ENCODE measurements around the gene COL23A1. TPM values are rescaled to one million over a fixed set of nuclear protein-coding genes. Genes with fewer than 3 reads are reported as not detected.

Gene COL23A1
- total and polyA plus RNA-seq, 2 donors, result 0.87 to 0.90 TPM

DNA sequence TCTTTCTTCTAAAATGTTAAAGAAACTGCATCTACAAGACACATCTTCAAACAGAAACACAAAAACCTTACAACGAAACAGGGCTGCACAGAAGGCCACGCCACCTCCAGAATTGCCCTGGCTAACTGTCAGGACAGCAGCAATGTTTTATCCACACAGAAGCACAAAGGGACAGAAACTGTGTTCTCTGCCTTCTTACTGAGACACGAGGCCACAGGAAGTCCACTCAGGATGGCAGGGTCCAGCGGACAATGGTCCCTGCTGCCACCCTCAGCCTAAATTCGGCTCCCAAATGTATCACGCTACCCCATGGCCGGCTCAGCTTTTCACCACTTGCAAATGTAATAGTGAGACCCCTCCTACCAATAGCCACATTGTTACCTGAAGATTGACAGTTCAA is 197.8 kb downstream of the COL23A1 start:
- H3K4me1 ChIP-seq (ENCODE audit: insufficient read depth), result no peaks in the 10 kb centered on the region
- DNase-seq (ENCODE audit: extremely low spot score), result no peak
- WGBS, result 94% methylated on average over 7 of the region's 7 CpGs
- H3K36me3 ChIP-seq (ENCODE audit: insufficient read depth), result no peaks in the 10 kb centered on the region
- no peak overlapping the region for H3K4me3 ChIP-seq (ENCODE audit: low read depth, low read length)
- no peak overlapping the region for H3K27ac ChIP-seq (ENCODE audit: low read depth)

DNA sequence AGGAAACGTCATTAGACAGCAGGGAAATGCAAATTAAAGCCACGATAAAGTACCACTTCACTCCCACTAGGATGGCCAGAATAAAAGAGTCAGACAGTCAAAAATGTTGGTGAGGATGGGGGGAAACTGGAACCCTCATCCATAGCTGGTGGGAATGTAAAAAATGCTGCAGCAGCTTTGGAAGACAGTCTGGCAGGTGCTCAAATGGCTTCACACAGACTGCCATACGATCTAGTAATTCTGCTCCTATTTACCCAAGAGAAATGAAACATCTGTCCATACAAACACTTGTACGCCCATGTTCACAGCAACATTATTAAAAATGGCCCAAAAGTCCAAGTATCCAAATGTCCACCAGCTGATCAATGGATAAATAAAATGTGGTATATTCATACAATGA is 198.7 kb downstream of the COL23A1 start:
- WGBS, result 53% methylated on average over 4 of the region's 4 CpGs

DNA sequence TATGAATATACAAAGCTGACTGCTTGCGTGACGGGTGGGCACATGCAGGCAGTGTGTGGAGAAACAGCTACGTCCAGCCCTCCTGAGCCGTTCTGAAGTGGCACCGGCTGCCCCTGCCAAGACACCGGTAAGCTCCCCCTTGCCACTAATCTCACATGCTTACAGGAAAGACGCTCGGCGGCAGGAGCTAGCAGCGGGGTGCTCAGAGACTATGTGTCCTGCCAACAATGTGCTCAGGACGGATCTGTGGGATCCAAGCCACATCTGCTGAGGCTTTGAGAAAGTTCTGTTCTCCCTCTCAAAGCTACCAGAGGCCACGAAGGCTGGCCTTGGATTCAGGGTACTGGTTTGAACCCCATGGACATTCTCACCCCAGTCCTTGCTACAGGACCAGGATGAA is 200.4 kb downstream of the COL23A1 start:
- Histone ChIP-seq H3K4me1 (ENCODE audit: insufficient read depth) (no peaks in the 10 kb centered on the region), H3K27ac (ENCODE audit: low read depth) (no peak overlapping the region), H3K4me3 (ENCODE audit: low read depth, low read length) (no peak overlapping the region), H3K36me3 (ENCODE audit: insufficient read depth) (no peaks in the 10 kb centered on the region)
- 38% methylated on average over 12 of the region's 12 CpGs for WGBS
- no peak for DNase-seq (ENCODE audit: extremely low spot score)

More for the DNA sequence above, 198.7 kb downstream of the COL23A1 start:
- no peaks in the 10 kb centered on the region for H3K36me3 ChIP-seq (ENCODE audit: insufficient read depth)
- no peak for DNase-seq (ENCODE audit: extremely low spot score)
- no peak overlapping the region for H3K27ac ChIP-seq (ENCODE audit: low read depth)
- no peak overlapping the region for H3K4me3 ChIP-seq (ENCODE audit: low read depth, low read length)
- no peaks in the 10 kb centered on the region for H3K4me1 ChIP-seq (ENCODE audit: insufficient read depth)

DNA sequence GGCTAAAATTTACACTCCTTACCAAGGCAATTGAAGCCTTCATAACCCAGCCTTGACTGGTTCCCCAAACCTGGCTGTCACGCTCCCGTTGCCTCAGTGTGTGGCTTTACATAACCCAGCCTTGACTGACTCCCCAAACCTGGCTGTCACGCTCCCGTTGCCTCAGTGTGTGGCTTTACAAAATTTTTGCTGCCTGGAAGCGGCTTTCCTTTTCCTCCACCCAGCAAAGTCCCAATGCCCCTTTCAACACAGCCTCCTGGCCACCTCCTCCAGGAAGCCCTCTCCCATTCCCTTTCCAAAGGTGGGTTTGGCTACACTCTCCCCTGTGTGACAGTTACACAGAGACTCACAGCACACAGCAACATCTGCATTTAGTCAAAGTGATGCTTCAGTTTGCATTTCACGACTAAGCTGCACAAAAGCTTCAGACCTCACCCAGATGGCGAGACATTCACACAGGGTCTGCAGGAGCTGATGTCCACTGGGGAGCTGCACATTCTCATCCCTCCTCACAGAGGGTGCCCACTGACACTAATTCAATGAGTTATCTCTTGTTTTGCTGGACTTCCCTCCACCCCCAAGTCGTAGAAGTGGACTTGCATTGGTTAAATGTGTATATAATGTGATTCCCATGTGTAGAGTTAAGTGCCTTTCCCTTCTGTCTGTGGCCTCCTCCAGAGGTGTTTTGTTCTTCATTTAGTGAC is 201.0 kb downstream of the COL23A1 start:
- H3K4me1 ChIP-seq (ENCODE audit: insufficient read depth), result no peaks in the 10 kb centered on the region
- WGBS, result 82% methylated on average over 8 of the region's 8 CpGs

DNA sequence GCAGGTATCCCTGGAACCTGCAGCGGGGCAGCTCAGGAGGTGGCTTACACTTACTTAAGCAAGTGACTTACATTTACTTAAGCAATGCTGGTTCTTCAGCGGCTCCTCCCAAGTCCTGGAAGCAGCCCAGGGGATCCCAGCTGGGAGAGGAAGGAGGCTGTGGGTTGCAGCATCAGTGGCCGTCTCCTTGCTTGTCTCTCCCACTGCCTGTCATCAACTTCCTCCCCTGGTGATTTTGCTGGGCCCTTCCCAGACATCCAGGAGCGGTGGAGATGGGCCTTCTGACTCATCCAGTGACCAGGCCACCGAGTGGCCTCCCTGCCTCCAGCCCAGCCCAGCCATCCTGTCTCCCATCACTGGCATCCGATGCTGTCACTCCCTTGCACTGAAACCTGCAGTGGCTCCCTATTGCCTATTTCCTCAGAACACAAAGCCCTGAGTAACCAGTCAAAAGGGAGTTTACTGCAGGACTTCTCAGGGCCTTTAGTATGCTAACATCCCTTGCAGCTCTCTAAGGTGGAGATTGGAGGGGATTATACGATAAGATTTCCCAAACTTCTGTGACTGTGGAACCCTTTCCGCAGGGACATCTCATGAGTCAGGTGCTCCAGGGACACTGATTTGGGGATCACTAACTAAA is 201.7 kb downstream of the COL23A1 start:
- no peak for DNase-seq (ENCODE audit: extremely low spot score)
- H3K36me3 ChIP-seq (ENCODE audit: insufficient read depth), result no peaks in the 10 kb centered on the region
- no peak overlapping the region for H3K4me3 ChIP-seq (ENCODE audit: low read depth, low read length)
- no peaks in the 10 kb centered on the region for H3K4me1 ChIP-seq (ENCODE audit: insufficient read depth)
- 67% methylated on average over 8 of the region's 8 CpGs for WGBS
- H3K27ac ChIP-seq (ENCODE audit: low read depth), result no peak overlapping the region

More for the DNA sequence above, 201.0 kb downstream of the COL23A1 start:
- Histone ChIP-seq H3K36me3 (ENCODE audit: insufficient read depth) (no peaks in the 10 kb centered on the region), H3K4me3 (ENCODE audit: low read depth, low read length) (no peak overlapping the region), H3K27ac (ENCODE audit: low read depth) (no peak overlapping the region)
- DNase-seq (ENCODE audit: extremely low spot score), result no peak

DNA sequence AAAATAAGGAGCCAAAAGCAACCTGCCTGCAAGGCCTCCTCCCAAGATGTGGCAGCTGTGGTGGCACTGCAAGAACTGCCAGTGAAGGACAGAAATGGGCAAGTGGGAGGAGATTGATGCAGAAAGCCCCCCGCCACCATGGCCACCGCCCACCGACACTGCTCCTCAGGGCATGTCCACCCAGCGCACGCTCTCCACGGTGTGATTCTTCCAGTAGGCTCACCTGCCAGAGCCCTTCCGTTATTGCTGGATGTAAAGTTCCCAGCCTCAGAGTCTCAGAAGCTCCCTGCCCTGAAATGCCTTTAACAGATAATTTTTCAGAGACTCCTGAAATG is 202.4 kb downstream of the COL23A1 start:
- WGBS, result 93% methylated on average over 7 of the region's 7 CpGs
- Histone ChIP-seq H3K27ac (ENCODE audit: low read depth) (no peak overlapping the region), H3K4me3 (ENCODE audit: low read depth, low read length) (no peak overlapping the region), H3K36me3 (ENCODE audit: insufficient read depth) (no peaks in the 10 kb centered on the region), H3K4me1 (ENCODE audit: insufficient read depth) (no peaks in the 10 kb centered on the region)
- no peak for DNase-seq (ENCODE audit: extremely low spot score)

DNA sequence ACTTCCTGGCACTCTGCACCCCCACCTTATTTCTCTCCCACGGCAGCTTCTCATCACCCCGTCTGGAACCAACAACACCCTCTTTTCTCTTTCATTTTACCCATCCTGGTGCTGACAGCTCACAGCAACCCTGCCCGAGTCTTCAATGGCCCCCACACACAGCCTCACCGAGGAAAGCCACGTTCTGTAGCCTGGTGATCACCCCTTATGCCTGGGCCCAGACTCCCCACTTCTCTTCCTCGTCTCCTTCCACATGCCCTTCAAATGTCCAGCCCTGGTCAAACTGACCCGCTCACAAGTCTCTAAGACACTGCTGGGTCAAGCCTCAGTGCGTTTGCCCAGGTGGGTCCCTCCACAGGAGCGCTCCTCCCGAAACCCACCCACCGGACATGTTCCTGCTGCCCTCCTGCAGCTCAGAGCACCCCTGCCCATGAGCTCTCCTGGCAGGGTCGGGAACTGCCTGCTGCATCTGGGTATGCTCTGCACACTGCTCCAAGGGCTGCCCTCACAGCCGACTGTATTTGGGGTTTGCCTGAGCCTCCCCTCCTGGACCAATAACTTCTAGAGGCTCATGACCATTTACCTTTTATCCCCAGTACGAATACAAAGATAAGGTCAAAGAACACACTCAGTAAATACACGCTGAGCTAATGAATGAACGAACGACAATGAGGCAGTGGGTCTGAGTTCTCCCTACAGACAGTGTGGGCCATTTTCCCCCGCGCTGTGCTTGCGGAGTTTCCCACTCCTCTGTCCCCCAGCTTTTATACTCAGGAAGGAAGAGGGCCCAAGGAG is 202.9 kb downstream of the COL23A1 start:
- Histone ChIP-seq H3K4me3 (ENCODE audit: low read depth, low read length) (no peak overlapping the region), H3K27ac (ENCODE audit: low read depth) (no peak overlapping the region), H3K36me3 (ENCODE audit: insufficient read depth) (no peaks in the 10 kb centered on the region), H3K4me1 (ENCODE audit: insufficient read depth) (no peaks in the 10 kb centered on the region)
- 82% methylated on average over 20 of the region's 20 CpGs for WGBS
- DNase-seq (ENCODE audit: extremely low spot score), result no peak

DNA sequence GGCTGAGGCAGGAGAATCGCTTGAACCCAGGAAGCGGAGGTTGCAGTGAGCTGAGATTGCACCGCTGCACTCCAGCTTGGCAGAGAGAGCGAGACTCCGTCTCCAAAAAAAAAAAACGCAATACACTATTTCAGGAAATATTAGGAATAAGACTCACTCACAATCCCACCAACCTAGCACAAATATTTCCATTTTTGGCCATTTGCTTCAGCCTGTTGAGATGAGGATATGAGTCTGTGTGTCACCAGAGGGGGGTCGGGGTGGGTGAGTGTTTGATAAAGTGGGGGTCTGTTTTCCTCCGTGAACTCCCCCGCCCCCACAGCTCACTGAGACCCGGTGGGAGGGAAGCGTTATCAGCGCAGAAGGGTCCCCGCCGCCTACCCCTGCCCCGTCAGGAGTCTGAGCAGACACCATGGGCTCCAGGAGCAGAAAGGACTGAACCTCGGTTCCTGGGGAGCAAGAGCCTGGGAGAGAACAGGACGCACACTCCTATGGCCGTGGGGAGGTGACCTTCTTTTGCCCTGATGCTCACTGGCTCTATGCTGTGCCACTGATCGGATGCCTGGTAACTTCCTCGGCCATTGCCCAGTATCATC is 203.8 kb downstream of the COL23A1 start:
- Histone ChIP-seq H3K4me1 (ENCODE audit: insufficient read depth) (no peaks in the 10 kb centered on the region), H3K4me3 (ENCODE audit: low read depth, low read length) (no peak overlapping the region), H3K27ac (ENCODE audit: low read depth) (no peak overlapping the region), H3K36me3 (ENCODE audit: insufficient read depth) (no peaks in the 10 kb centered on the region)
- no peak for DNase-seq (ENCODE audit: extremely low spot score)
- WGBS, result 74% methylated on average over 20 of the region's 20 CpGs

DNA sequence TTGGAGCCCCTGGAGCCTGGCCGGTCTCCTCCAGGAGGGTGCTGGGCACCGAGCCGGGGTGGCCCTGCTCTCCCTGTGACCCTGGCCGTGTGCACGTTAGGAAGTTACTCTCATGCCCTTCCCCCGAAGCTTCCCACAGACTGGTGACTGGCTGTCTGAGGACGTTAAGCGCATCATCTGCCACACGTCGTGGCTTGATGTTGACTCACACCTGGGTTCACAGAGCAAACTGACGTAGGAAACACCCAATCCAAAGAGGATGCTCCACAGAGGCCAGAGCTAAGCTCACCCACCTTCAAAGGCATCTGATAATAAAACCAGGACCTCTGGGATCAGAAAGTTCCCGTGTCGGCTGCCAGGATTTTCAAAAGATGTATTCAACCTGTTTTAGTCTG is 204.7 kb downstream of the COL23A1 start:
- 84% methylated on average over 13 of the region's 13 CpGs for WGBS
- Histone ChIP-seq H3K36me3 (ENCODE audit: insufficient read depth) (no peaks in the 10 kb centered on the region), H3K27ac (ENCODE audit: low read depth) (no peak overlapping the region), H3K4me3 (ENCODE audit: low read depth, low read length) (no peak overlapping the region), H3K4me1 (ENCODE audit: insufficient read depth) (no peaks in the 10 kb centered on the region)
- DNase-seq (ENCODE audit: extremely low spot score), result no peak

DNA sequence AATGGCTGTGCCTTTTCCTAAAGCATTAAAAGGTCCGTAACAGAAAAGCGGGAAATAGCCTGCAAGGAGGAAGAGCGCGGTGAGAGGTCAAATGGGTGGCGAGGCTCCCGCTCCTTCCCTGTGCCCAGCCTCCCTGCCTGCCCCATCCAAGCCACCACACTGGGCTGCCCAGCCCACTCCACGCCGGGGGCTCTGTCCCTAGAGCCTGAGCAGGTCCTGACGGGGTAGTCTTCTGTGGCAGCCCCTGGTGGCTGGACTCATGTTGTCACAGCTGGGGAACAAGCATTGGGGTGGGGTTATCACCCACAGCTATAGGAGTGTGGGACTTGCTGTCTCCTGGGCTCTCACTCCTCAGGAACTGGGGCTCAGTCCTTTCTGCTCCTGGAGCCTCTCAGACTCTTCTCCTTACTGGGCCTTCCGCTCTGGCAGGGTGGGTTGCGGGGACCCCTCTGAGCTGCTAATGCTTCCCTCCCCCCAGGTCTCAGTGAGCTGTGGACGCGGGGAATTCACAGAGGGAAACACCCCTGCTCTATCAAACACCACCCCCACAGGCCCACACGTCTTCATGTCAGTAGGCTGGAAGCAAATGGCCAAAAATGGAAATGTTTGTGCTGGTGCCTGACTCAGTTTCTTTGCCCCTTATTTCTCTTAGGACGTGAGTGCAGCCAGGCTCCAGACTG is 205.2 kb downstream of the COL23A1 start:
- Histone ChIP-seq H3K4me3 (ENCODE audit: low read depth, low read length) (no peak overlapping the region), H3K36me3 (ENCODE audit: insufficient read depth) (no peaks in the 10 kb centered on the region), H3K4me1 (ENCODE audit: insufficient read depth) (no peaks in the 10 kb centered on the region), H3K27ac (ENCODE audit: low read depth) (no peak overlapping the region)
- no peak for DNase-seq (ENCODE audit: extremely low spot score)
- 89% methylated on average over 15 of the region's 15 CpGs for WGBS

DNA sequence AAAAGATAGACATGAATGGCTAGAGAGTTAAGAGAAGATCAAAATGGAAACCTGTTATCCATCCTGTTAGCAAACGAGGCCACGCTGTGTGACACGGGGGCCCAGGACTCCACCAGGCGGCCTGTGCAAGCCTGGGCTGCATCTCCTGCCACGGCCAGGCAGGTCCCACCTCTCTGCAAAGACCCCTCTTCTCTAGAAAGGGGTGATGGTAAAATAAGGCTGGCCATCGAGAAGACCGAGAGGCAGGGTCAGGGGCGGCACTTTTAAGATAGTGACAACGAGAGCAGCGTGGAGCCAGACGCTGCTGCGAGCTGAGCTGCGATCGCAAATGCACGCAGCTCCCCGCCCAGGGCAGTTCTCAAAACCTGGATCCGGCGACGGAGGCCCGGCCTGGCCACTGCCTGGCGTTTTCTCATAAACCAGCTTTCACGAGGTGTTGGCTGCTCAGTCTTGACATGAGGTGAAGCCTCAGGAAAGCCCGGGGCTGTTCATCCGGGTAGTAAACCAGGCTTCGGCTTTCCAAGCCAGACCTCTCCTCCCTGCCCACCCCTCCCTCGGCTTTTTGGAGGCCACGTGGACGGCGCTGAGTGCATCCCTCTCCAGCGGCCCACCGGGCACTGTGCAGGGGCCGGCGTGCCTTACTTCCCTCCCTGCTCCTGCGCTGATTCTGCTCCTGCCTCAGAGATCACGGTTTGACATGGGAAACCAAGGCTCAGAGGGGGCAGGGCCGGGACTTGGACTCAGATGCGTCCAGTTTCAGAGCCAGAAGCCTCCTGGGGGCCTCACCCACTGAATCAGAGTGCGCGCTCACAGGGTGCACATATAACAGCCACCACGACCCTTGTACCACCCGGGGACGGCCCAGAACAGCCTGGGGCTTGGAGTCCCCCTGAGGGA is 206.0 kb downstream of the COL23A1 start:
- Histone ChIP-seq H3K4me1 (ENCODE audit: insufficient read depth) (no peaks in the 10 kb centered on the region), H3K27ac (ENCODE audit: low read depth) (no peak overlapping the region), H3K36me3 (ENCODE audit: insufficient read depth) (no peaks in the 10 kb centered on the region), H3K4me3 (ENCODE audit: low read depth, low read length) (no peak overlapping the region)
- WGBS, result 26% methylated on average over 42 of the region's 42 CpGs
- DNase-seq (ENCODE audit: extremely low spot score), result no peak

DNA sequence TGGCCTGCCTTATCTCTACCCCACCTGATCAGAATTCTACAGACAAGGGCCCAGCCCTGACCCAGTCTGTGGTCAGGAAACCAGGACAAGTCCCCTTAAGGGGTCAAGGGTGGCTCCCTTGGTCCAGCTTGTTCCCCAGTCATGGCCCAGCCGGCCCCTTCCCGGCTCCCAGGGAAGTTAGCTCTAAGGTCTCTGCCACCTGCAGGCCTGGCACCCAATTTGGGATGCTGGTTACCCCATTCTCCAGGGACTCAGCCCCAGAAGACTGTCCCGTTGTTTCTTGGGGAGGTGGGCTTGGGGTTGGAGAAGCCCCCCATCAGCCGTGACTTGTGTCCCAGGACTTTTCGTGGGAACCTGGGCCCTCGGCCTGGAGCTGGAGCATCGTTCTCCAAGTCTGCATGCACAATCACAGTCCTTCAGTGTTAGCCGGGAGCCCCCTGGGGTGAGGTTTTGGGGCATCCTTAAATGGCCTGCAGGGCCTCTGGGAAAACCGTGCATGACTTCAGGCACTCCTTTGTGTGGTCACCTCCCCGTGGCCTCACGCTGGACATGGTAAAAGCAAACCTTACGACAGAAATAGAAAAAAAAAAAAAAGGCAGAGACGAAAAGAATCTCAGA is 206.8 kb downstream of the COL23A1 start:
- Histone ChIP-seq H3K36me3 (ENCODE audit: insufficient read depth) (no peaks in the 10 kb centered on the region), H3K4me3 (ENCODE audit: low read depth, low read length) (no peak overlapping the region), H3K27ac (ENCODE audit: low read depth) (no peak overlapping the region), H3K4me1 (ENCODE audit: insufficient read depth) (no peaks in the 10 kb centered on the region)
- WGBS, result 93% methylated on average over 13 of the region's 13 CpGs
- DNase-seq (ENCODE audit: extremely low spot score), result no peak
